HG03469 (cell line): ENCODE measurements around the gene CBFA2T2.
"Not testable (repeated sequence)": the region's sequence is repeated elsewhere in the genome, so short reads cannot be mapped to it uniquely, and the experiment has no call there.

Experiments
- ATAC-seq: cut with Tn5 transposase; IDR thresholded peaks from one replicate; pipeline ENCODE4 v1.9.1; 2021; ENCODE audit warnings: mild to moderate bottlenecking, moderate library complexity, moderate number of reproducible peaks; ENCODE audit not compliant: unreplicated experiment

The CBFA2T2 gene

DNA sequence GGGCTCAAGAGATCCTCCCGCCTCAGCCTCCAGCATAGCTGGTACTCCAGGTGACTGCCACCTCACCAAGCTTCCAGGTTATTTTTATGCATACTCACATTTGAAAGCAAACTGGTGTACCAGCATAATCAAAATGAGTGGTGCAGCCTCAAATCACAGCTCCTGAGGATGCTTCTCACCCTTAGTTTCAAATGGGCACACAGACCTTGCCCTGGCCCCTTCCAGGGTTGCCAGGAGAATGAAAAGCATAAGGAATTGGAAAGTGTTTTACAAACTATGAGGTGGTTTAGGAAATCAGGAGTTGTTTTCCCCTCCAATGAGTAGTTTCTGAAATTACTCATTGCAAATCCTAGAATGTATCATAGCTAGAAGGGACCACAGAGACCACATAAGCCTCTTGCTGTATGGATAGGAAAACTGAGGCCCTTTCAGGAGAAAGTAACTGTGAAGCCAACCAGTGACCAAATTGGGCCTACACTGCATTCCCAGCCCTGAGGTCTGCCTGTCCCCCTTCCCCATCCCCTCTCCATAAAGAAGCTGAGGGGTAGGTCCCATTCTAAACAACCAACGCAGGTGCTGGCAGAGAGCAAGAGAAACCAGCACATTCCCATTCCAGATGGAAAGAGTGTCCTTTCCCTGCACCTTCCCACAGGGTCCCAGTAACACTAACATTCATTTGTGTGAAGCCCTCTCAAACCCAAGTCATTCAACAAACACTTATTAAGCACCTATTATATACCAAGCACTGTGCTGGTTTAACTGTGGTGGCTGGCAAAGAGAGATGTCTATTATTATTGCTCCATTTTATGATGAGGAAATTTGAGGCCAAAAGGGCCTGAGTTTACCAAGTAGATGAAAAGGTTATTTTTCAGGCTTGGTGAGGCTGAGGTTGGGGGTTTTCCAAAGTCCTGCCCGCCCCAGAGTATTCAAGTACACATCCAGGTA lies 198.4 kb downstream of the CBFA2T2 start:
- ATAC-seq: no peak

GRCh38 chr20:33688938-33689424 lies 199.1 kb downstream of the CBFA2T2 start:
- no peak for ATAC-seq

DNA sequence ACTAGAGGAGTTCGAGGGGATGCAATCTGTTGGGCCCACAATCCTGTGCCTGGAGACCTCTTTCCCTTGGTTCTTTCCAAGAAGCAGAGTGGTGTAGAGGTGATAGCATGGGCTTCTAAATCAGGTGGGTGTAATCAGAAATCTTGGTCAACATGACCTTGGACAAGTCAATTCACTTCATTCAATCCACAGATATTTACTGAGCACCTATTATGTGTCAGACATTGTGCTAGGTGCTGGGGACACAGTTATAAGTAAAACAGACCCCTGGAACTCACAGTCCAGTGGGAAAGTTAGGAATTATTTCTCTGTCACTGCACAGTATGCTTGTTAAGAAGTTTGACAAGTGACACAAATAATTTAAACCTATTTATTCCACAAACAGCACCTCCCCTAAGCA lies 199.6 kb downstream of the CBFA2T2 start:
- ATAC-seq: no peak

DNA sequence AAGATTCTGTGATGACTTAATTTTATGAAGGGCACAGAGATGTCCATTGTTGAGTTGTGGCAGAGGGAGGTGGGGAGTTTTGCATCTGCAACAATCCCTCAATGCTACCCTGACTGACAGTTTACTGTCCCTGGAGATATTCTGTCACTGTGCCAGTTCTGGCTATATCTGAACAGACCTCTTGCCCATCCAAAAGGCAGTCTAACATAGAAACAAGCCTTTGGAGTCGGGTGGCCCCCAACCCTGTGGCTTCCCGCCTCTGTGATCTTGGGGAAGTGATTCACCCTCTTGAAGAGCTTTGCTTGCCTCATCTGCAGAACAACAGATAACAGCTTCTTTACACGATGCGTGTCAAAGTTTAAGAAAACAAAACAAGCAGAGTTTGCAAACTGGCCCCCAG lies 200.1 kb downstream of the CBFA2T2 start:
- ATAC-seq: no peak

GRCh38 chr20:33693289-33693688 lies 203.4 kb downstream of the CBFA2T2 start:
- no peak for ATAC-seq

DNA sequence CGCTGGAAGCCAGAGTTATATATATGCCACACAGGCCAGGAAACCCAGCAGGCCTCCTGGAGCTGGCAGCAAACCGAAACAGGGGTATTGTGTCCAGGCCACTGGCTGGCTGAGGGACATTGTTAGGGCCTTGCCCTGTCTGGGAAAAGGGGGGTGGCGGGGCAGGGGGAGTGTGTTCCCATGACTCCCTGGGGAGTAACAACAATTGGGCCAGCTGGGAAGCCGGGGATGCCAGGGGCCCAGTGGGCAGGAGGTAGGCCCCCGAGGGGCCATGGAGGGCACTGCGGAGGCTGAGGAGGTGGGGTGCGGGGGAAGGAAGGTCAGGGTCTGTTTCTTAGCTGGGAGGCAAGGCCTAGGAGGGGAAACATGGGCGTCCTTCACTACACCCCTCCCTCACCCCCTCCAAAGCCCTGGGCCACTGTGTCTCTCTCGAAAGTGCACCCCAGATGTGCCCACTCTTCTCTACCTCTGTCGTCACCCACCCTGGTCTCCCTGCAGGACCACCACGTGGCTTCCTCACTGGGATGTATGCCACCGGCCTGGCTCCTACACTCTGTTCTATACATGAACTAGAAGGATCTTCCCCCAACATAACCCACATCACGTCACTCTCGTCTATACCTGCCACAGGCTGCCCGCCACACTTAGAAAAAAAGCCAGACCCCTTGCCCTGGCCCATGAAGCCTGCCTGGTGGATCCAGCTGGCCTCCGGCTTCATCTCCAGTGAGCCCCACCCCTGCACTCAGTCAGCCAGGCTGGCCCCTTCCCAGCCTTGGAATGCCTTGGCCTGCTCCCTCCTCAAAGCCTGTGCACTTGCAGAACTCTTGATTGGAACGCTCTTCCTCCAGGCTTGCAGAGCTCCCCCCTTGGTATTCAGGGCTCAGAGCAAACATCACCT lies 204.1 kb downstream of the CBFA2T2 start:
- no peak for ATAC-seq

DNA sequence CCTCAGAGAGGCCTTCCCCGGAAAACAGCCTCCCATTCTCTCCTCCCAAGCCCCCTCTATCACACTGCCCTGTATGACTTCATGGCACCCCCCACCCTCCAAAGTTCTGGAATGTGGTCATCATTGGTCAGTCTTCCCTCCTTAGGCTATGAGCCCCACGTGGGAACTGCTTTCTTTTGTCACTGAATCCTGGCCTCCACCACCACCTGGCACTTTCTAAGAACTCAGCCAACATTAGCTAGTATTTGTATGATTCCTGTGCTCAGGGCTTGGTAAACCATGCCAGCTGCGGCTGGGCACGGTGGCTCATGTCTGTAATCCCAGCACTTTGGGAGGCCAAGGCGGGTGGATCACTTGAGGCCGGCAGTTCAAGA lies 204.7 kb downstream of the CBFA2T2 start:
- no peak for ATAC-seq

GRCh38 chr20:33696448-33696847 lies 206.6 kb downstream of the CBFA2T2 start:
- no peak for ATAC-seq

DNA sequence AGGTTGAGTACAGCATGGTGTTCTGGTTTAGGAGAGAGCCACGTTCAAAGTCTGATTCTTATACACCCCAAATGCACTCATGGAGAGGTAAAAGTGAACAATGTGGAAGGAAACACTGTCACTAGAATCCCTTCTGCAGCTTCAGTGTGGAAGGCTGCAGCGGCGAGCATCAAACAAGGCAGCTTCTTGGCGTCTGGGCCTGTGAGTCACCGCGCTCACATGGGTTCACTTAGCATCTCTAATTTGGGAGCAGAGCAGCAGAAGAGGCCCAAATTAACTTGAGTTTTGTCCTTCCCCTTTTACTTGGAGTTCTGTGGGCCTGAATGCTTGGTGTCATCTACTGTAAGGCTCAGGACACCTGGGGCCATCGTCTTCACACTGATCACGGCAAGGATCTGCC lies 207.2 kb downstream of the CBFA2T2 start:
- no peak for ATAC-seq

DNA sequence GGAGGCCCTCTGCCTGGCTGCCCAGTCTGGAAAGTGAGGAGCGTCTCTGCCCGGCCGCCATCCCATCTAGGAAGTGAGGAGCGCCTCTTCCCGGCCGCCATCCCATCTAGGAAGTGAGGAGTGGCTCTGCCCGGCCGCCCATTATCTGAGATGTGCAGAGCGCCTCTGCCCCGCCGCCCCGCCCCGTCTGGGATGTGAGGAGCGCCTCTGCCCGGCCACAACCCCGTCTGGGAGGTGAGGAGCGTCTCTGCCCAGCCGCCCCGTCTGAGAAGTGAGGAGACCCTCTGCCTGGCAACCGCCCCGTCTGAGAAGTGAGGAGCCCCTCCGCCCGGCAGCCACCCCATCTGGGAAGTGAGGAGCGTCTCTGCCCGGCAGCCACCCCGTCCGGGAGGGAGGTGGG lies 209.1 kb downstream of the CBFA2T2 start:
- ATAC-seq: not testable (repeated sequence)
